Measurements from ENCODE around the gene SPCS3. TPM values are rescaled to one million over a fixed set of nuclear protein-coding genes. Genes with fewer than 3 reads are reported as not detected.

Gene SPCS3
- total and polyA plus RNA-seq, 2 of the 13 experiments (the other 11 are each of a cell fraction or from before 2014, with no cell fraction given), result 26.3 to 57.0 TPM

DNA sequence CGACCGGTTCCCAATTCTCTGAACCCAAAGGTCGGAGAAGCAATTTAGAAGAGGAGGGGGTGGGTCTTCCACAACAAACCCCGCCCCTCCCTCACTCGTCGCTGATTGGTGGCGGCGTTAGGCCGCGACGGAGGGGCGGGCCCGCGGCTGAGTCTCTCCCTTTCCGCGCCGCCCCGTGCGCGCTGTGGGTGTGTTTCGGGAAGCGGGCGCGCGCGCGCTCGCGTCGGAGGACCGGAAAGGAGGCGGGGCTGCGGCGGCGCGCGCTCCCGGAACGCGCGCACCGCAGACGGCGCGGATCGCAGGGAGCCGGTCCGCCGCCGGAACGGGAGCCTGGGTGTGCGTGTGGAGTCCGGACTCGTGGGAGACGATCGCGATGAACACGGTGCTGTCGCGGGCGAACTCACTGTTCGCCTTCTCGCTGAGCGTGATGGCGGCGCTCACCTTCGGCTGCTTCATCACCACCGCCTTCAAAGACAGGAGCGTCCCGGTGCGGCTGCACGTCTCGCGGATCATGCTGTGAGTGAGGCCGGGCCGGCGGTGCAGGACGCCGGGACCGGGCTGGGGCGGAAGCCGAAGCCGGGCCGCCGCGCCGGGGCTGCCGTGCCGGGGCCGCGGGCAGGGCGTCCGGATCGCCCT, at the start of gene SPCS3 (continued):
- TF ChIP-seq, protein P1, sequence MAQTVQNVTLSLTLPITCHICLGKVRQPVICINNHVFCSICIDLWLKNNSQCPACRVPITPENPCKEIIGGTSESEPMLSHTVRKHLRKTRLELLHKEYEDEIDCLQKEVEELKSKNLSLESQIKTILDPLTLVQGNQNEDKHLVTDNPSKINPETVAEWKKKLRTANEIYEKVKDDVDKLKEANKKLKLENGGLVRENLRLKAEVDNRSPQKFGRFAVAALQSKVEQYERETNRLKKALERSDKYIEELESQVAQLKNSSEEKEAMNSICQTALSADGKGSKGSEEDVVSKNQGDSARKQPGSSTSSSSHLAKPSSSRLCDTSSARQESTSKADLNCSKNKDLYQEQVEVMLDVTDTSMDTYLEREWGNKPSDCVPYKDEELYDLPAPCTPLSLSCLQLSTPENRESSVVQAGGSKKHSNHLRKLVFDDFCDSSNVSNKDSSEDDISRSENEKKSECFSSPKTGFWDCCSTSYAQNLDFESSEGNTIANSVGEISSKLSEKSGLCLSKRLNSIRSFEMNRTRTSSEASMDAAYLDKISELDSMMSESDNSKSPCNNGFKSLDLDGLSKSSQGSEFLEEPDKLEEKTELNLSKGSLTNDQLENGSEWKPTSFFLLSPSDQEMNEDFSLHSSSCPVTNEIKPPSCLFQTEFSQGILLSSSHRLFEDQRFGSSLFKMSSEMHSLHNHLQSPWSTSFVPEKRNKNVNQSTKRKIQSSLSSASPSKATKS (CRISPR knock-in tag; IDR thresholded peaks at IDR 0.05), result no peak
- TF ChIP-seq FOXC1 (CRISPR knock-in tag; IDR thresholded peaks at IDR 0.05; ENCODE audit: borderline replicate concordance) (no peak), ZBTB1 (CRISPR knock-in tag; IDR thresholded peaks at IDR 0.05; ENCODE audit: borderline replicate concordance) (no peak), ZNF234 (CRISPR knock-in tag; conservative IDR thresholded peaks at IDR 0.05) (no peak), DDIT3 (CRISPR knock-in tag; IDR thresholded peaks at IDR 0.05) (no peak), TCF7L2 (IDR thresholded peaks at IDR 0.05; ENCODE audit: low read depth, low read length) (no peak), ZFYVE20 (CRISPR knock-in tag; IDR thresholded peaks at IDR 0.05; ENCODE audit: borderline replicate concordance, low read depth) (0 out of 2 replicates have a peak, but pooled peaks have one; percentile 35), TGIF2 (CRISPR knock-in tag; IDR thresholded peaks at IDR 0.05) (no peak; the same call in 1 of the 2 replicates), NFYC (CRISPR knock-in tag; IDR thresholded peaks at IDR 0.05) (peak; percentile 81), BCL6 (CRISPR knock-in tag; IDR thresholded peaks at IDR 0.05) (no peak), U2AF1 (optimal IDR thresholded peaks at IDR 0.05; ENCODE audit: low read depth, low read length) (no peak), NR1H2 (CRISPR knock-in tag; IDR thresholded peaks at IDR 0.05; ENCODE audit: borderline replicate concordance, low read depth) (no peak), SNAPC2 (CRISPR knock-in tag; IDR thresholded peaks at IDR 0.05) (no peak), NPAS2 (CRISPR knock-in tag; IDR thresholded peaks at IDR 0.05; ENCODE audit: borderline replicate concordance) (no peak), MLLT10 (CRISPR knock-in tag; IDR thresholded peaks at IDR 0.05) (no peak), UBTF (CRISPR knock-in tag; IDR thresholded peaks at IDR 0.05) (peak; percentile 85), DRAP1 (CRISPR knock-in tag; IDR thresholded peaks at IDR 0.05) (peak; percentile 91), MAFF (IDR thresholded peaks at IDR 0.05; ENCODE audit: low read depth, low read length) (no peak), GATAD1 (CRISPR knock-in tag; IDR thresholded peaks at IDR 0.05) (0 out of 2 replicates have a peak, but pooled peaks have one; percentile 19), THAP7 (CRISPR knock-in tag; IDR thresholded peaks at IDR 0.05) (no peak), MBNL3 (CRISPR knock-in tag; conservative IDR thresholded peaks at IDR 0.05) (no peak), CBX2 (IDR thresholded peaks at IDR 0.05; ENCODE audit: low read depth, low read length) (no peak), CBX2 (CRISPR knock-in tag; IDR thresholded peaks at IDR 0.05; ENCODE audit: low read depth) (no peak), POLR2G (IDR thresholded peaks at IDR 0.05; ENCODE audit: low read depth, low read length) (peak; percentile 83)

Data from HepG2 (cell line).